Stimulated activated CD8-positive, alpha-beta memory T cell treated with anti-CD3 and anti-CD28 coated beads, Interleukin-15, amount 100 ng/mL, for 1 hour (primary cell): ENCODE measurements around the gene SESN1.
"Not testable (repeated sequence)": the region's sequence is repeated elsewhere in the genome, so short reads cannot be mapped to it uniquely, and the experiment has no call there.

Source experiments
- DNase-seq: peaks from one replicate; pipeline ENCODE4 v3.0.0-alpha.2; 2020; ENCODE audit warnings: low read depth

SESN1 gene

DNA sequence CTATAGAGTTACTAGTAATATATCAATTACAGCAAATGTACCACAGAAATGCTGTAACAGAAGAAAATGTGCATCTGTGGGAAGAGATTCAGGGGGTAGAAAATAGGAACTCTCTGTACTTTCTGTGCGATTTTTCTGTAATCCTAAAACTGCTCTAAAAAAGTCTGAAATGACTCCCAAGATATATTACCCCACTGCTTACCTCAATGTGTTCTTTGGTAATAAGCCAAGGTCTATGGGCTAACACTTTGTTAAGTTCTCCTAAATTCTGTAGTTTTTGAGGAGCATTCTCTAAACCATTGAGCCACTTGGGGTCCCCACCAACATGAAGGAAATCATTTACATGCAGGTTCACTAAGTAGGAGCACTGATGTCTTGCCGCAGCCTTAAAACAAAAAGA is 94.4 kb downstream of the SESN1 start:
- DNase-seq: no peak

- no peak for DNase-seq
Measured at GRCh38 chr6:108999428-108999827, 95.2 kb downstream of the SESN1 start.

DNA sequence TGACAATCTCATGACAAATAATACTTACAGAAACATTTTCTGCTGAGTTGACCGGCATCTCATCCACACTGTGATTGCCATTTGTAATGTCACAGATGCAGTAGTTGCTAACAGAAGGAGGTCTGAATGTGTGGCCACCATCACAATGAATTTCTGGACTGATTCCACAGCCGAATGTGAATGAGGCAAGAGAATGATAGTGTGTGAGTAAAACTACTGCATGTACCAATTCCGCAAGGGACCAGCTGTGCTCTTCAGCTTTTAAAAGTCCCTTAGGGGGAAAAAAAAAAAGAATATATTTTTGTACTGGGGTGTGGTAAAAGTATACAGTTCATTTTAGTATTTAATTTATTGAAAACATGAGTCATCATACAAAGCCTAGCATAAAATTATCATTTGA is 96.2 kb downstream of the SESN1 start:
- DNase-seq: no peak

DNA sequence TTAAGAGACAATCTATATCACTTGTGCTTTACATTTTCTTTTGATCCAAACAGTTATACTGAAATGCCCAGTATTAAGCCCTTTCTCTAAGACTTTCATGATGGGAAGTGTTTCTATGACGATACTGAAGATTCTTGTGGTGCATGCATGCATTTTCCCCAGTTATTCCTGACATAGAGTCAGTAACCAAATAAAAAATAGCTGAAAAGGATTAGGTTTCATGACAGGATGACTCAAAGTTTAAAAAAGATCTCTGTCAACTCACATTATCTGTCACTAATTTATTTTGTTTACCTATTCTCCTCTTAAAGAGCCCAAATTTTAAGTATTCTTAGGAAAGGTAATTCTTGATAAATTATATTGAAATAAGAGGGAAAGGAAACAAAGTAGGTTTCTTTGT is 98.4 kb downstream of the SESN1 start:
- DNase-seq: no peak

GRCh38 chr6:108995296-108995695 is 99.3 kb downstream of the SESN1 start:
- DNase-seq: no peak

DNA sequence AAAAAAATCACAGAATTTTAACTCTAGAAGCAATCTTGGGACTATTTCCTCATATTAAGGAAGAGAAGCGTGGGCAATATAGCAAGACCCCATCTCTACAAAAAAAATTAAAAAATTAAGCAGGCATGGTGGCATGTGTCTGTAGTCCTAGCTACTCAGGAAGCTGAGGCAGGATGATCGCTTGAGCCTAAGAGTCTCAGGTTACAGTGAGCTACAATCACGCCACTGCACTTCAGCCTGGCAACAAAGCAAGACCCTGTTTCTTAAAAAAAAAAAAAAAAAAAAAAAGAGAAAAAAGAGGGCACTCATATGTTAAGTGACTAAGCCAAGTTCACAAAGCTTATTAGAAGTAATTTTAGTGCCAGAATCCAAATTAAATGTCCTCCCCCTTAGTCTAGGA is 100.8 kb downstream of the SESN1 start:
- no peak for DNase-seq

DNA sequence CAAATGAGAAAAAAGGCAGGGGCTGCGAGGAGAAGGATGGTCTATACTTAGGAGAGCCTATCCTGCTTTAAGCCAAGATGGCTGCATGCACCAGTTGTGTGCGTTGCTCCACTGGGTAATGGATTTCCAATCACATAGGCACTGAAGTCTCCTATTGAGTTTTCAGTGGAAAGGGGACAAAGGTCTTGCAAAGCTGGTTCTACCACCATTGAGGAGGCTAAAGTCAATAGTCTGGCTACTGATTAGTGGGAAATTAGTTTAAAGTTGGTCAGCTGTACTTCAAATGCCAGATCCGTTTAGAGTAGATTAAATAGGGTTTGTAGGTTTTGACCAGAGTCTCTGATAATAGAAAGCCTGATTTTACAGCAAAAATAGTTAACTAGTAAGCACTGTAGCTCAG is 104.9 kb downstream of the SESN1 start:
- DNase-seq: no peak

DNA sequence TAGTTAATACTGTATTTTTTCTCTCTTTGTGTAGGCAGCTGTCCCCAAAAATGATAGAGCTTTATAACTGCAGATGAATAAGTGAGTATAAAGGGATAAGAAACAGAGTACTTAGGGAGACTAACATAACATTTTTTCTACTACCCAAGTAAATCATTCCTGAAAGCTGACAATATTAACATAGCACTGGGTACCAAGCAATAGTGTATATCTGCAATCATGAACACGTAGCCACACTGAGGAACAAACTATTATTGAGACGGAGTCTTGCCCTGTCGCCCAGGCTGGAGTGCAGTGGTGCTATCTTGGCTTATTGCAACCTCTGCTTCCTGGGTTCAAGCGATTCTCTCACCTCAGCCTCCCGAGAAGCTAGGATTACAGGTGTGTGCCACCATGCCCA is 105.9 kb downstream of the SESN1 start:
- DNase-seq: no peak

DNA sequence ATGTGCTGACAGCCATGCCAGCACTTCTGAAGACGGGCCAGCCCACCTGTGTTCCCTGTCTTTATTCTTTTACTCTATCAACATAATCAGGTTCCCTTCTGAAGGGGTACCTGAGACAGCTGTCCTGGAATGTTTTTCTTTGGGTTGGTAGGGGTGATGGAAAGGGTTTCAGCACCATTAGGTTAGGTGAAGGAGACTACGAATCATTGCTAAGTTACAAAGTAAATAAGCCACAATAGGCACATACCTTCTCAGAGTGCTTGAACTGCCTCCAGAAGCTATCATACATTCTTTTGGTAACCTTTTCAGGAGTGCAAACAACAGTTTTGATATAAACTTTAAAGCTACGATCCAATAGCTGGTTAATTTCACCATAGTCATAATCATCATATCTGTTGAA is 106.3 kb downstream of the SESN1 start:
- no peak for DNase-seq

GRCh38 chr6:108987156-108987555 is 107.5 kb downstream of the SESN1 start:
- DNase-seq: no peak

GRCh38 chr6:108985301-108985700 is 109.3 kb downstream of the SESN1 start:
- no peak for DNase-seq

DNA sequence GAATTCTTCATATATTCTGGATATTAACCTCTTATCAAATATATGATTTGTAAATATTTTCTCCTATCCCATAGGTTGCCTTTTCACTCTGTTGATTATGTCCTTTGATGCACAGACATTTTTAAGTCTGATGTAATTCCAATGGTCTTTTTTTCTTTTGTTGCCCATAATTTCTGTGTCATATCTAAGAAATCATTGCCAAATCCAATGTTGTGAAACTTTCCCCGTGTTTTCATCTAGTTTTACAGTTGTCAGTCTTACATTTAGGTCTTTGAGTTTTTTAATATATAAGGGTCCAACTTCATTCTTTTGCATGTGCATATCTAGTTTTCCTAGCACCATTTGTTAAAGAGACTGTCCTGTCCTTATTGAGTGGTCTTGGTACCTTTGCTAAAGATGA is 111.5 kb downstream of the SESN1 start:
- no peak for DNase-seq

GRCh38 chr6:108982154-108983113 is 112.2 kb downstream of the SESN1 start:
- no peak for DNase-seq

DNA sequence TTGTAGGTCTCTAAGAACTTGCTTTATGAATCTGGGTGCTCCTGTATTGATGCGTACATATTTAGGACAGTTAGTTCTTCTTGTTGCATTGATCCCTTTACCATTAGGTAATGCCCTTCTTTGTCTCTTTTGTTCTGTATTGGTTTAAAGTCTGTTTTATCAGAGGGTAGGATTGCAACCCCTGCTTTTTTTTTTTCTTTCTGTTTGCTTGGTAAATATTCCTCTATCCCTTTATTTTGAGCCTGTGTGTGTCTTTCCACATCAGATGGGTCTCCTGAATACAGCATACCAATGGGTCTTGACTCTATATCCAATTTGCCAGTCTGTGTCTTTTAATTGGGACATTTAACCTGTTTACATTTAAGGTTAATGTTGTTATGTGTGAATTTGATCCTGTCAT is 116.0 kb downstream of the SESN1 start:
- DNase-seq: not testable (repeated sequence)

DNA sequence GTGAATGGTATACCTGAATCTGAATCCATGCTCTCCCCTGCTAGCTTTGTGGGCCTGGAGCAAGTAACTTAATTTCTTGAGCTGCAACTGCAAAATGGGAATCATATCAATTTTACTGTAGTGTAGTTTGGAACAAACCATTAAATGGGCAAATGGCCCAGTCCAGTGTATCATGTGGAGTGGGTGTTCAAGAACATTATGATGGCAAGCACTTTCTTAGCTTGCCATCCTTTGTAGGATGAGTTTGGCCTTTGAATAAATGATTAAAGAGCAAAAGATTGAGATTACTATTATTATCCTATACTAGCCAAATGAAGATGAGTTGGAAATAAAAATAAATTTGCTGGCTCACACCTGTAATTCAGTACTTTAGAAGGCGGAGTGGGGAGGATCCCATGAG is 120.4 kb downstream of the SESN1 start:
- DNase-seq: no peak

GRCh38 chr6:108969776-108970175 is 124.9 kb downstream of the SESN1 start:
- no peak for DNase-seq

DNA sequence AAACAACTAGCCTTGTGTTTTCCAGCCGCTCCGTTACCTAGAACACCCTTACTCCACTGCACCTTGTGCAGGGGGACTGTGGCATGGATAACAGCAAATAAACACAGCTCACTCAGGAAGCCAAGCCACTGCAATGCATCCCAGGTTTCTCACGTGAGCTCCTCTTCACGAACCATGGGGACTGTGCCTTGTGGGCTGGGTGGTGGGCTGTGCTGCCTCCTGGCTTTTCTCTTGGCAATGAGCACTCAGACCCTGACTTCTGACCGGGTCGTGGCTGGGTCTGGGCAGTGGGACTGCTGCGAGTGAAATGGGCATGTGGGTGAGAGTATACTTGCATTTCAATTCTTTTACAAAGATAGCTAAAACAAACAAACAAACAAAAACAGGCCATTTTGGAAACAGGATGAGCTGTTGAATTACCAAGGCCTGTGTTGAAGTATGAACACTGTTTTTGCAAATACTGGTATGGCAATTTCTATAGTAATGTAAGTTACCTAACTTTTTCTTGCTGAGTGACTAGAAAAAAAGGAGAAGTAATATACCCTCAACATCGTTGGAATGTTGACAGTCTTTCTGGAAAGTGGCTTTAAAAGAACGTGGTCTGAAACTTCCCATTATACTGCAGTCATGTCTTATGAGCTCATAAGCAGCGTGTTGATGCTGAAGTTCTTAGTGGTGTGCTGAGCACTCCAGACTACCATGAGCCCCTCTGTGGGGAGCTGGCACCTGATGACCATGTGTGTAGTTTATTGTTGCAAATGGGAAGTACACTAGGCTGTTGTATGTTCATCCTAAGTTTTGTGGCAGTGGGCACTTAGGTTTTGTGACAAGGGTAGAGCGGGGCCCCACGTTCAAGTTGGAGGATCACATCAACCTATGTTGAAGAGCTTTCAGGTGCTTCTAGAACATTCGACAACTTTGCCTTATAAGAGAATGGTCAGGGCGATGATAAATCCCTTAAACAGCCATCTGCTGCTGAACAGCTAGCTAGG is 126.0 kb downstream of the SESN1 start:
- no peak for DNase-seq

DNA sequence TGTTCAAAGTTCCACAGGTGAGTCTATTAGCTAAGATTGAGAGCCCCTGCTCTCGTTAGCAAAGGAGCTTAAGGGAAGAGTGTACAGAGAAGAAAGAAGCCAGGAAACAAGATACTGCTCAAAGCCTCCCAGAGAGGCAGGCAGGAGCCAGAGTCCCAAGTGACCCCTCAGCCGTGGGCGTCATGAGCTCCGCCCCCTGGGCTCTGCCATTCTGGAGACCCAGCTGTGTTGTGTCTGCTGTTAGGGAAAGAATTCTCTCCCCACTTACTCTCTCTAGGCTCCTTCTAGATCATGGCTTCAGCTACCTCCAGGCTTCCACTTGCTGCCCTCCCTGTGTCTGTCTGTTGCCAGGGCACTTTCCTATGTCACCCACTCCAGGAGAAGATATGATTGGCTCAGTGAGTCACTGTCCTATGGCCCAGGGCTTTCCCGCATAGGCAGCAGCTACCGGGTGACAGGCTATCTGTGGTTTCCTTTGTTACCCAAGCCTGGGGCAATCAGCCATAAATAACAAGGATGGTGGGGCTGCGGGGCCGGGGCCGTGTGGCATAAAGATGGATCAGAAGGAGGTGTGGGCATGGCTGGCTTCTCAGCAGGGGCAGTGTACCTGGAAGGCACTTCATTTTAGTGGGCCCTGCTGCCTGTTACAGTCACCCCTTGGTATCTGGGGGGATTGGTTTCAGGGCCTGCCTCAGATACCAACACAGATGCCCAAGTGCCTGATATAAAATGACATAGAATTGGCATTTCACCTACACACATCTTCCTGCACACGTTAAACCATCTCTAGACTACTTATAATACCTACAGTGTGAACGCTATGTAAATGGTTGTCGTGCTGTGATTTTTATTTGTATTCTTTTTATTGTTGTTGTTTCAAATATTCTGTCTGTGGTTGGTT is 127.5 kb downstream of the SESN1 start:
- no peak for DNase-seq

DNA sequence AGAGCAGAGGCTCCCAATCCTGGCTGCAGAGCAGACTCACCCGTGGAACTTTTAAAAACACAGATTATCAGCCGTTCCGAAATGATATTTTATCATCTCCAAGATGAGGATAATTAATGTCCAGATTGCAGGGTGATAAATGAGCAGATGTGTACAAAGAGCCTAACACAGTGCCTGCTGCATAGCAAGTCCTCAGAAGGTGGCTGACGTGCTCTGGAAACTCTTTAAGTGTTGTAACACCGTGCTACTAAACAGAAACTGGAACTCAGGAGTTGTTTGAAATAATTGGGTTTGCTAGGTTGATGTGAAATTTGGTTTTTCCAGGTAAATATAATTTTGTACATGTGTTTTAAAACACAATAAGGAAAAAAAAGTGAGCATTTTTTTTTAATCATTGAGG is 128.4 kb downstream of the SESN1 start:
- no peak for DNase-seq

DNA sequence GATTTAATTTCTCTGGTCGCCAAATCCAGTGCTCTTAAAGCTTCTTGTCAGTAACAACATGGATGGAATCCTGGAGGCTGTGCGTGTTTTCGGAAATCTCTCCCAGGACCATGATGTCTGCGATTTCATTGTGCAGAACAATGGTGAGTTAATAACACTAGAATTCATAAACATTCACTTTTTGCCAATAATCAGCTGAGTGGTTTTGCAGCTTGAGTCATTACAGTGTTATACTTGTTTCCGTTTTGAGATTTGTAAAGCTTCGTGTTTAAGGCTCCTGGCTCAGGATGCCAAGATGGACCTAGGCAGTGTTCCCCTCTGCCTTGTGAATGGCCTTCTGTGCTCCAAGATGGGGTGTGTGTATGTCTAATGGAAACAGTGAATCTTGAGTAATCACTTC is 132.7 kb downstream of the SESN1 start:
- DNase-seq: no peak

- no peak for DNase-seq
Measured at GRCh38 chr6:108961077-108961476, 133.6 kb downstream of the SESN1 start.

GRCh38 chr6:108960601-108961000 is 134.0 kb downstream of the SESN1 start:
- DNase-seq: no peak
